ENCODE measurements around the gene HSD17B7. TPM values are rescaled to one million over a fixed set of nuclear protein-coding genes. Genes with fewer than 3 reads are reported as not detected.
"Not testable (repeated sequence)": the region's sequence is repeated elsewhere in the genome, so short reads cannot be mapped to it uniquely, and the experiment has no call there.

The HSD17B7 gene
- total RNA-seq, 1 experiment from 2014 or later: 9.9 TPM

DNA sequence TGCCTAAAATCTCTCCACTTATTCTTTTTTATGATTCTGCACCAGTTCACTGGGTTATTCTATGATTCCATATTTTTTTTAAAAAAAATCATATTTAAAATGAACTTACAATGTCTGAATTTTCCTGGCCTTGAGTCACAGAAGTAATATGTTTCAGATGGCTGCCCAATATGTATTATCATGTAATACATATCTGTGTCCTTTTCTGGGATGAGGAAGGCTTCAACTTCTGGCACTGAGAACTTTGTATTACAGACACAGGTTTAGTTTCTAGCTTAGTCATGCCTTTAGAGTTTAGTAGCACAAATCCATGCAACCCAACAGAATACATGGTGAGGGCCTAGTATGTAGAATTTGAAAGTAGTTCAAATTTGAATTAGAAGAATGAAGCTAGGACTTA is 7.8 kb upstream of the HSD17B7 start:
- Histone ChIP-seq H3K36me3 (peaks cover 43% of the 10 kb centered on the region), H3K4me1 (replicated peaks) (no peaks in the 10 kb centered on the region), H3K4me3 (no peak overlapping the region), H3K27me3 (replicated peaks) (no peaks in the 10 kb centered on the region), H3K9me3 (replicated peaks) (no peaks in the 10 kb centered on the region), H3K27ac (no peak overlapping the region)
- no peak for DNase-seq (ENCODE audit: low read depth in 1 of 2, low spot score in 2 of 2)

DNA sequence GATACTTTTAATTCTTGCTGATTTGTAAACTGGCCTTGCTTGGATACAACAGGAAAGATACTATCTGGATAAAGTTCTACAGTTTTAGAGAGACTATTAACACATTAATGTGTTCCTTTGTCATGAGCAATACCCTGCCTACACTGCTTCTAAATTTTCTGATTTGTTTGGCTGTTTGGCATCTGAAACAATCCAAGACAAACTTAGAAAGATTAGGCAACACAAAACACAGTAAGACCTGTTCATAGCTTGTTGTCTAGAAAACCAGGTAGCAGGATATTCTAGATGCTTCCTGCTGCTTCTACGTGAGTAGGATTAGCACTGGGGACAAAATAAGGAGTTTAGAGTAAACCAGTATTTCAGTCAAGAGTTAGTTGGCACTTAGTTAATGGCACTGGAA is 5.6 kb upstream of the HSD17B7 start:
- H3K9me3 ChIP-seq (replicated peaks); H3K4me1 ChIP-seq (replicated peaks); H3K27ac ChIP-seq; DNase-seq (ENCODE audit: low read depth in 1 of 2, low spot score in 2 of 2); H3K27me3 ChIP-seq (replicated peaks); H3K4me3 ChIP-seq: not testable (repeated sequence)
- H3K36me3 ChIP-seq: peaks cover 24% of the 10 kb centered on the region

DNA sequence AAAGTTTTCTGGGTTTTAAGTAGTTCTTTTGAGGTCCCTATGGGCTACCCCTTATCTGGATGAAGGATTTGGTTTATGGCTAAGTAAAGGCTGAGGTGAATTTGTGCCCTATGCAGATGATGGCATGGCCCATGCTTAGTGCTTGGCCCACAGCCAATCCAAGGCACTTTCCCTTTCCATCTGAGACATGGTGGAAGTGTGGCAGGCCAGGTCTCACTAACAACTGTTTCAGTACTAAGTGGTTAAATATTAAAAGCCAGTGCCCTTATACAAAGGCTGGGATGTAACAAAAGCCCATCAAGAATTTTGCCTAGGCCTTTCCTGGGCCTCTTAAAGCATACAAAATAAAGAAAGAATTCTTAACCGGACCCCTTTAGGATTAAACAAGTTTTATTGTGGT is 1.7 kb upstream of the HSD17B7 start:
- not testable (repeated sequence) for DNase-seq (ENCODE audit: low read depth in 1 of 2, low spot score in 2 of 2); H3K27me3 ChIP-seq (replicated peaks)

DNA sequence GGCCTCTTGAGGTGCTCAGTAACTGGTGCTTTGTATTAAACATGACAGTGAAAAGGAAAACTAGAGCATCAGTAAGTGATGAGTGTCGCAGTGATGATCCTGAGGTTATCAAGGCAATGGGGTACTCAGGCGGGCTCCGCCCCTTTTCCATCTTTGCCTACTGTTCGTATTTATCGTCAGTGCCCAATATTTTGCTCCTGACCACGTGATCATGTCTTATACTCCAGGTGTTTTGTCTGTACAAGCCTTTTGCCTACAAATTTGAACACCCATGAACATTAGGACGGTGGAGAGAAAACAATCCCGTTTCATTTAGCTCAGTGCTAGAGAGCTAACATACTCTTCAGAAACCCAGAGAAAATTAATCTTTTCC is 469 bp downstream of the HSD17B7 start:
- not testable (repeated sequence) for DNase-seq (ENCODE audit: low read depth in 1 of 2, low spot score in 2 of 2); H3K27ac ChIP-seq; H3K36me3 ChIP-seq; H3K27me3 ChIP-seq (replicated peaks); H3K4me1 ChIP-seq (replicated peaks); H3K9me3 ChIP-seq (replicated peaks)
- peak overlapping the region; percentile 42 for H3K4me3 ChIP-seq

More for the DNA sequence above, 1.7 kb upstream of the HSD17B7 start:
- not testable (repeated sequence) for H3K27ac ChIP-seq; H3K4me3 ChIP-seq; H3K9me3 ChIP-seq (replicated peaks); H3K4me1 ChIP-seq (replicated peaks); H3K36me3 ChIP-seq

DNA sequence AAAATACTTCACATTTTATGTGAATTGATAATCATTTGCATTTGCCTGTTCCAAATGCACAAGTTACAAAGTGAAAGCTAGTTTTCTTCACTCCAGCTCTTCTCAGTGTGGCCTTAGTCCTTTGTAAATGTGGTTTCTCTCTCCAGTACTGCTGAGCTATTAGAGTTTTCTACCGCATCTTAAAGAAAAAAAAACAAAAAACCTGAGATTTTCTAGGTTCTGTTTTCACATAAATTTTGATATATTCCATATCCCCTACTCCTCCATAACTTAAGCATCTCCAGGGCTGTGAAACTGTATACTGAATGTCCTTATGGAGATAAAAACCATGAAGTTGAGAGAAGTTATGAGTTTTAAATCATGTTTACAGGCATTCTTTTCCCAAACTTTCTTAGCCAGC is 3.8 kb downstream of the HSD17B7 start:
- H3K27ac ChIP-seq; H3K27me3 ChIP-seq (replicated peaks); H3K4me3 ChIP-seq; H3K9me3 ChIP-seq (replicated peaks); H3K4me1 ChIP-seq (replicated peaks); H3K36me3 ChIP-seq; DNase-seq (ENCODE audit: low read depth in 1 of 2, low spot score in 2 of 2): not testable (repeated sequence)

DNA sequence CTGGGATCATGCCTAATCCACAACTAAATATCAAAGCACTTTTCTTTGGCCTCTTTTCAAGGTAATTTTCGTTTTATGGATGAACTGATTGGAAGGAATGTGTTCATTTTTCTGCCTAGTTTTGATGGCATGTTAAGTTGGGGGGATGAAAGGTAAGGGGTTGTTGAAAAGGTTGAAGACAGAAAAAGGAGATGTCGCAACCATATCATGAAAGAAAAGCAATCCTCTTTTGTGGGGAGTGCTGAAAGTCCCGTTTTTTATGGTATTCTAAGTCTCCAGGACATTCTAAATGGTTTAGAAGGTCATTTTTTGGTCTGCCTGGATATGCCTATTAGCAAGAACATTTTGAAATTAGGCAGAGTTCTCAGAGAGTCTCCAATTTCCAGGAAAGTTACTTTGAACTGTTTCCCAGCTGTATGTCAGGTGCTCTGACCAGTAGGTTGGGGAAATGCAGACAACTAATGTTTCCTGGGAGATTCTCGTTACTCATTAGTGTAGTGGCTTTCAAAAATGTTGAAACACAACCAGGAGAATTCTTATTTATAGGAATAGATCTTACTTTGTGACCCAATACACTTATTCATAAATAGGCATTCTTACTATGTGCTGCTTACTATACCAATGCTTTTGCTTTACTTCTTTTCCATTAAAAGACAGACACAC is 6.2 kb downstream of the HSD17B7 start:
- H3K4me1 ChIP-seq (replicated peaks); H3K4me3 ChIP-seq; DNase-seq (ENCODE audit: low read depth in 1 of 2, low spot score in 2 of 2); H3K27ac ChIP-seq; H3K9me3 ChIP-seq (replicated peaks); H3K36me3 ChIP-seq; H3K27me3 ChIP-seq (replicated peaks): not testable (repeated sequence)

DNA sequence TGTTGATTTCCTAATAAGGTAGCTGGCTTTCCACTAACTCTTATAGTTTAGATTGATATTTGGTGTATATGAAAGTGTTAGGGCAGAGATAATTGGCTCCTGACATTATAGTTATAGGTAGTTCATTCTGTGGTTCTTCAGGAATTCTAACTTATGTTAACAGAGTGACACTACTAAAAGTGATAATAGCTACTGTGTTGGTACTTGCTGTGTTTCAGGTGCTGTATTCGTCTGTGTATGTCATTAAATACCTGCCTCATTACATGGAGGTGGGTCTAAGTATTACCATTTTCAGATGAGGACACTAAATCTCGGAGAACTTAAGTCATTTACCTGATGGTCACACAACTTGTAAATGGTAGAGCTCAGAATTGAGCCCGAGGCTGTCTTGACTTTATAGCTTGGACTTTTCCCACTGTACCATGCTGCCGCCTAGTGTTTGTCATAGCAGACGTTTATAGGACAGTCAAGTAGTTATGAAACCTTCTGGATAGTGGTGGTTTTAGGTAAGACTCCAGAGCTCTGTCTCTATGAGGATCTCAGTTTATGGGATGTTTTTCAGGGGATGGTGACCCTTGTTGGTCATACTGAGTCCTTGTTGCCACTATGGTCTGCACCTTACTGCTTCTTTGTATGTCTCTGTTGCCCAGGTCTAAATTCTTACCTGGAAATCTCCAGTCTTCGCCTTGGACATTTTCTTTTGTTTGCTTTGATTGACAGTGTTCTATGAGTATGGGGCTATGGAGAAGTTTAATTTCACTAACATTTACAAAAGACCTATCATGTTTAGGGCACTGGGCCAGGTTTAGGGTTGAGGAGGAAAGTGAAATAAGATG is 9.7 kb downstream of the HSD17B7 start:
- not testable (repeated sequence) for H3K4me3 ChIP-seq; H3K9me3 ChIP-seq (replicated peaks); H3K36me3 ChIP-seq; H3K4me1 ChIP-seq (replicated peaks); H3K27ac ChIP-seq; H3K27me3 ChIP-seq (replicated peaks)
- peak; percentile 49 to 73 for DNase-seq (ENCODE audit: low read depth in 1 of 2, low spot score in 2 of 2)

DNA sequence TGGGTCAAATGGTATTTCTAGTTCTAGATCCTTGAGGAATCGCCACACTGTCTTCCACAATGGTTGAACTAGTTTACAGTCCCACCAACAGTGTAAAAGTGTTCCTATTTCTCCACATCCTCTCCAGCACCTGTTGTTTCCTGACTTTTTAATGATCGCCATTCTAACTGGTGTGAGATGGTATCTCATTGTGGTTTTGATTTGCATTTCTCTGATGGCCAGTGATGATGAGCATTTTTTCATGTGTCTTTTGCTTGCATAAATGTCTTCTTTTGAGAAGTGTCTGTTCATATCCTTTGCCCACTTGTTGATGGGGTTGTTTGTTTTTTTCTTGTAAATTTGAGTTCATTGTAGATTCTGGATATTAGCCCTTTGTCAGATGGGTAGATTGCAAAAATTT is 17.0 kb downstream of the HSD17B7 start:
- H3K27me3 ChIP-seq (replicated peaks); H3K4me1 ChIP-seq (replicated peaks); H3K27ac ChIP-seq; H3K9me3 ChIP-seq (replicated peaks); DNase-seq (ENCODE audit: low read depth in 1 of 2, low spot score in 2 of 2); H3K36me3 ChIP-seq; H3K4me3 ChIP-seq: not testable (repeated sequence)

DNA sequence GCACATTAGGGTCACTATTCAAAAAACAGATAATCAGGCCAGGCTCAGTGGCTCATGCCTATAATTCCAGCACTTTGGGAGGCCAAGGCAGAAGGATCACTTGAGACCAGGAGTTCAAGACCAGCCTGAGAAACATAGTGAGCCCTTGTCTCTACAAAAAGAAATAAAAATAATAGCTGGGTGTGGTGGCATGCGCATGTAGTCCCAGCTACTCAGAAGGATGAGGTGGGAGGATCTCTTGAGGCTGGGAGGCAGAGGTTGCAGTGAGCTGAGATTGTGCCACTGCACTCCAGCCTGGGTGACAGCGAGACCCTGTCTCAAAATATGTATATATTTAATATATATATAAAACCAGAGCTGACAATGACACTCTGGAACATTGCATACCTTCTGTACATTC is 21.9 kb downstream of the HSD17B7 start:
- not testable (repeated sequence) for H3K27me3 ChIP-seq (replicated peaks); DNase-seq (ENCODE audit: low read depth in 1 of 2, low spot score in 2 of 2); H3K4me1 ChIP-seq (replicated peaks); H3K27ac ChIP-seq; H3K36me3 ChIP-seq; H3K9me3 ChIP-seq (replicated peaks); H3K4me3 ChIP-seq

DNA sequence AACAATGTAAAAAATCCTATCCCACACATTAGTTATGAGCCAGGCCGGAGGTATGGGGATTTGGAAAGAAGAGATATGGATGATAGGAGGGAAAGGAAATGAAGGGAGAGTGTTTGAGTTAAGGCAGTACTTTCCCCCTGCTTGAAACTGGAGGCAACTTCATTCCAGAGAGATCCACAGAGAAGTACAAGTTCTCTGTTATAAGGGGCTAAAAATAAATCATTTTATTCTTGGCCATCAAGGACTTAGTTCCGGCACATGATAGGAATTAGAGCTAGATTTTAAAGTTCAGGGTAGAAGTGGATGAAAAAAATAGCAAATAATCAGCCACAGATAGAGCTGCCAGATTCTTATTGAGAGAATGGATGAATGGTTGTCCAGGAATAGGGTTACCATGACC is 27.6 kb downstream of the HSD17B7 start:
- not testable (repeated sequence) for H3K27me3 ChIP-seq (replicated peaks); DNase-seq (ENCODE audit: low read depth in 1 of 2, low spot score in 2 of 2); H3K27ac ChIP-seq; H3K9me3 ChIP-seq (replicated peaks); H3K4me3 ChIP-seq; H3K36me3 ChIP-seq
- H3K4me1 ChIP-seq (replicated peaks): peaks cover 14% of the 10 kb centered on the region

DNA sequence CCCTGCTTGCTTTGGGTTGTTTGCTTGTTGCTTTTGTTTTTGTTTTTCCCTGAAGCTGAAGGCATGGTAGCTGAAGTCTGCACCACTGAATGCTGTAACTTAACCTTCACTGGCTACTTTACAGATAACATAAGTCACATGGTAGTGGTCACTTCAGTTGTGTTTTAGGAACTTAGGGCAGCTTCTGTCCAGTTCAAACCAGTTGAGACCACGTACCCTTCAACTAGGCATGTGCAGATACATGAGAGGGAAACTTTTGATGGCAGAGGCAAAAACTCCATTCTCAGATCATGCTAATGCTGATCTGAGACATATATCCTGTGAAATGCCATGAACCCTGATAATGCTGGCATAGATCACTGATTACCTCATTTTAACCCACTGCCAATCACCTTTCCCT is 28.2 kb downstream of the HSD17B7 start:
- DNase-seq (ENCODE audit: low read depth in 1 of 2, low spot score in 2 of 2); H3K4me3 ChIP-seq: not testable (repeated sequence)
- H3K4me1 ChIP-seq (replicated peaks): peaks cover 14% of the 10 kb centered on the region

DNA sequence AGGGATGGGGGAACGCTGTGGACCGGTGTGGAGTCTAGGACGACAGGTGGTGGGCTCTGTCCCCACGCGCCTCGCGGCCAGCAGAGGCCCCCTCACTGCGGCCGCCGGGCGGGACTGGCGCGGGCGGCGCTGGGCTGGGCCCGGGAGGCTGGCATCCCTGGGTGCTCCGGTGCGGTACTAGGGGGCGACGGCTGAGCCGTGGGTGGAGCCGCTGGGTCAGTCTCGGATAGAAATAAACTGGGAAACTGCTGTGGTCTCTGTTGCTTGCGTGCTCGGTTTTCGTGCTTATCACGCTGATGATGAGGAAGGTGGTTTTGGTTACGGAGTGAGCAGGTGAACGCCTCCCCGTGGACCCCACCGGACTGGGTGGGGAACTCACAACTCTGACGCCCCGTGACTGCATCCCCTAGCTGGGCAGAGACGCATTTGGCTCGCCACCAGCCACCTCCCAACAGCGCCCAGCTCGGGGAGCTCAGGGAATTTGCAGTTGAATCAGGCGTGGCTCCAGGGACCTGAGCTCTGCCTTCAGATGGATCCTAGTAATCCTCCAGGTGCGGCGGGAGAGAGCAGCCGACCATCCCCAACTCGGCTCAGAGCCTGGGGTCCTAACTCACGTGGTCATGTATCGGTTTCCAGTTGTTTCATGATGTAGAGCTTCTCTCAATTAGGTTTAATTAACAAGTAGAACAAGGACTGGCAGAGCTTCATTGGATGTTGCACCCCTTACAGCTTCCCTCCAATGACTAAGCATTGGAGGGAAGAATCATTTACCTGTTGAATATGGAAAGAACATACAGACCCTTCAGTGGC is 32.1 kb downstream of the HSD17B7 start:
- peak overlapping the region; percentile 23 for H3K4me3 ChIP-seq
- no peaks in the 10 kb centered on the region for H3K36me3 ChIP-seq
- no peak for DNase-seq (ENCODE audit: low read depth in 1 of 2, low spot score in 2 of 2)
- no peaks in the 10 kb centered on the region for H3K9me3 ChIP-seq (replicated peaks)
- no peak overlapping the region for H3K27ac ChIP-seq
- peaks cover 14% of the 10 kb centered on the region for H3K4me1 ChIP-seq (replicated peaks)
- no peaks in the 10 kb centered on the region for H3K27me3 ChIP-seq (replicated peaks)

More for the DNA sequence above, 28.2 kb downstream of the HSD17B7 start:
- H3K9me3 ChIP-seq (replicated peaks); H3K27ac ChIP-seq; H3K36me3 ChIP-seq; H3K27me3 ChIP-seq (replicated peaks): not testable (repeated sequence)

DNA sequence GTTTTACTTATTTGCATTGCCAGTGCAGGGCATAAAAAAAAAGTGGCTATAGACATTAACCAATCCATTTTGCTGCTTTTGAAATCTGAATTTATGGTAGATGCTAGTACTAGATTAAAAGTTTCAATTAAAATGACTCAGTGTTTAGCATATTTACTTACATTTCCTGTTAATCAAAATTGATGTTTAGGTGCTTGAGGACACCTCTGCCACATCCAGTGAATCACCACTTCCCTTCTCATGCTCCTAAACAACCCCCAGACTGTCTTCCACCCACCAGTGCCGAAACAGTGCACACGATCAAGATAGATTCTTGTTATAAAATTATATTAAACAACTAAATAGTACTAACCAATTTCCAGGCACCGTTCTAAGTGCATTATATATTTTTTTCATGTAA is 32.7 kb downstream of the HSD17B7 start:
- Histone ChIP-seq H3K4me1 (replicated peaks) (peaks cover 14% of the 10 kb centered on the region), H3K36me3 (no peaks in the 10 kb centered on the region), H3K27ac (no peak overlapping the region), H3K9me3 (replicated peaks) (no peaks in the 10 kb centered on the region), H3K4me3 (no peak overlapping the region), H3K27me3 (replicated peaks) (no peaks in the 10 kb centered on the region)
- DNase-seq (ENCODE audit: low read depth in 1 of 2, low spot score in 2 of 2): no peak

All from SJSA1 (cell line).